Lower lobe of right lung (tissue), 2 donors: ENCODE results near the gene DUSP6. TPM values are rescaled to one million over a fixed set of nuclear protein-coding genes. Genes with fewer than 3 reads are reported as not detected.

Experiments
- ATAC-seq, 2 donors: fragments of 200-7000 bp; cut with Tn5 transposase; one replicate each; pipeline ENCODE4 v1.9.1; 2020 to 2022; ENCODE audit warnings: mild to moderate bottlenecking in 2 of 2, moderate library complexity in 2 of 2
- DNase-seq: peaks from one replicate; pipeline ENCODE4 v3.0.0-alpha.2; 2020
- H3K27ac ChIP-seq: fragments of 200-600 bp; one replicate; pipeline ENCODE4 v1.8.0; 2022
- H3K27me3 ChIP-seq: fragments of 200-600 bp; one replicate; pipeline ENCODE4 v1.8.0; 2022; ENCODE audit warnings: low read depth
- H3K36me3 ChIP-seq: fragments of 200-600 bp; one replicate; pipeline ENCODE4 v1.8.0; 2022; ENCODE audit warnings: mild to moderate bottlenecking
- H3K4me1 ChIP-seq: fragments of 200-600 bp; one replicate; pipeline ENCODE4 v1.8.0; 2022
- H3K4me3 ChIP-seq: fragments of 200-600 bp; one replicate; pipeline ENCODE4 v1.8.0; 2022; ENCODE audit warnings: mild to moderate bottlenecking
- H3K9me3 ChIP-seq: fragments of 200-600 bp; one replicate; pipeline ENCODE4 v1.8.0; 2022
- CTCF ChIP-seq: fragments of 200-600 bp; IDR thresholded peaks from one replicate; pipeline ENCODE4 v1.8.0; 2022; ENCODE audit warnings: antibody characterized with exemption, mild to moderate bottlenecking
- intact Hi-C: fragments of 100-400 bp; cut with DNase I; formaldehyde crosslinking; loops from one replicate; pipeline ENCODE4 v1.11.0; 2022
- total RNA-seq: library from RNA; stranded (reverse); fragmentation: NEBNext Ultra II Directional; extraction: Animal tissue kit (Norgen Biotek cat#: 25700); gene quantifications from one replicate; pipeline ENCODE4 v1.2.1, GENCODE V29; 2021
- donor health status: DM: no; HTN: yes; CAD: no; lungs with severe emphysema.

DUSP6 gene
- total RNA-seq, 1 donor from 2014 or later = 196 TPM

DNA sequence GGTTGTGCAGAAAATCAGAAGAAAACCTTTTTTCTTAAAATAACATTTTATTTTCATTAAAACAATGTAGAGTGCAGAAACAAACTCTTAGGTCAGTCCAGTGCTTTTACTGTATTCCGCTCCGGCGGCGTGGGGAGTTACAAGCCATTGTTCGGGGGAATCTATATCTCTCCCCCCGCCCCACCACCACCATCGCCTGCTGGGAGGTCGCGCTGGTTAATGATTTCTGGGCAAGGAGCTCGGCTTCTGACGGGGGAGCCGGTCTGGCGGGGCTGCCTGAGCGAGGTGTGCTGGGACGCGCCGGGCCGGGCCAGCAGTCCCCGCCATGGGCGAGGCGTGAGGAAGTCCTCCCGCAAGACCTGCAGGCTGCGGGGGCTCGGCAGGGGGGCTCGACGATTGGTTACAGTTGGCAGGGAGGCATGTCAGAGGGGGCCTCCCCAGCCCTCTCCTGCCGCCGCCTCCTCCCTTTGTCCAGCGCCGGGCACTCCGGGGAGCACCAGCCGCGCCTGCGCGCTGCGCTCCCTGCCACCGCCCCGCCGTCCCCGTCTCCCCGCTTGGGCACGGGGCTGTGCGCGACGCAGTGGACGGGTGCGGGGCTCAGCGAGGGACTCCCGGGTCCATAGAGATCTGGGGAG, 1.0 kb upstream of the DUSP6 start:
- ATAC-seq (peak; percentile 71 to 78), DNase-seq (peak; percentile 83)
- Histone ChIP-seq H3K27me3 (no peaks in the 10 kb centered on the region), H3K36me3 (peaks cover 24% of the 10 kb centered on the region), H3K4me3 (peak overlapping the region; percentile 89), H3K9me3 (no peaks in the 10 kb centered on the region), H3K27ac (peak overlapping the region; percentile 99), H3K4me1 (peaks cover 36% of the 10 kb centered on the region)
- no peak for TF ChIP-seq CTCF
- intact Hi-C loops = no loop called here

DNA sequence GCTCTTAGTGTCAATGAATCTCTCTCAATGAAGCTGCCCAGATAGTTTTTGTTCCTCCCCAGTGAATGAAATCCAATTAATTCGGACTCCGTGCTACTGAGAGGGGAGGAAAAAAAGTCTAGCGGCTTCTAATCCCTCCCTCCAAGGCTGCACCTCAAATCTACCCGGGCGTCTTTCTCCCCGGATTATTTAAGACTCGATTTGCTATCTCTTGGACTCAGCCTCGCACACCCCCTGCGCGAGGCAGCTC, 134 bp downstream of the DUSP6 start:
- no peaks in the 10 kb centered on the region for H3K27me3 ChIP-seq
- H3K4me1 ChIP-seq = peaks cover 37% of the 10 kb centered on the region
- H3K4me3 ChIP-seq = peak overlapping the region; percentile 89
- intact Hi-C loops = no loop called here
- H3K27ac ChIP-seq = peak overlapping the region; percentile 99
- H3K9me3 ChIP-seq = no peaks in the 10 kb centered on the region
- peaks cover 35% of the 10 kb centered on the region for H3K36me3 ChIP-seq
- DNase-seq = no peak
- TF ChIP-seq CTCF = no peak
- no peak for ATAC-seq

- intact Hi-C loops = no loop called here
- DNase-seq (peak; percentile 74), ATAC-seq (peak; percentile 1 to 3)
- Histone ChIP-seq H3K4me1 (peaks cover 37% of the 10 kb centered on the region), H3K27ac (peak overlapping the region; percentile 99), H3K4me3 (peak overlapping the region; percentile 89), H3K9me3 (no peaks in the 10 kb centered on the region), H3K36me3 (peaks cover 35% of the 10 kb centered on the region), H3K27me3 (no peaks in the 10 kb centered on the region)
- TF ChIP-seq CTCF = no peak
Observed at GRCh38 chr12:89351489-89352241, 636 bp downstream of the DUSP6 start.

DNA sequence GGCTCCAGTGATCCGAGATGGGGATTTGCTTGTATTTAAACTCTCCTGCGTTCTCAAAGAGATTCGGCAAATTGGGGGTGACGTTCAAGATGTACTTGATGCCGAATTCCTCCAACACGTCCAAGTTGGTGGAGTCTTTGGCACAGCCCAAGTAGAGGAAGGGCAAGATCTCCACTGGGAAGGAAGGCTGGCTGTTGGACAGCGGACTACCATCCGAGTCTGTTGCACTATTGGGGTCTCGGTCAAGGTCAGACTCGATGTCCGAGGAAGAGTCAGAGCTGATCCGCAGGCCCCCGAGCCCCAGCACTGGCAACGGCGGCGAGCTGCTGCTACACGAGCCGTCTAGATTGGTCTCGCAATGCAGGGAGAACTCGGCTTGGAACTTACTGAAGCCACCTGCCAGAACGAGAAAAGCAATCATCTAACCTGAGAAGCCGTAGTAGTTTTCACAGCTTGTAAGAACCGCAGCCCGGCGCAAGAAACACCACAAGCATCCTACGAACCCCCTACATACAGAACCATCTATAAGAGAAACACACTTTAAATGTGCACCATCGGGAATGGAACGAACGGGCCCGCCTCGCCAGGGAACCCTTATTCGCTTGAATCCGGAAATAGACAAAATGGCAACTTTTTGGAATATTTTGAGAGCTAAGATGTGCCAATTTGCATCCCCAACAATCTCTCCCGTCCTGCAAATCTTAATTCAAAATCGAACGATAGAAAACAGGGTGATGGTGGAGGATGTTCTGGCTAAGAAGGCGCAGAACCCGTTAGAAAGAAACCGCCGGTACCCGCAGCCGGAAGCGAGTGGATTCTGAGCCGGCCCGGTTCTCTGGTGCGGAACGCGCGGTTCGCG, 1.4 kb downstream of the DUSP6 start:
- DNase-seq = peak; percentile 62
- Histone ChIP-seq H3K27me3 (no peaks in the 10 kb centered on the region), H3K36me3 (peaks cover 35% of the 10 kb centered on the region), H3K9me3 (no peaks in the 10 kb centered on the region), H3K4me3 (peak overlapping the region; percentile 89), H3K4me1 (peaks cover 40% of the 10 kb centered on the region), H3K27ac (peak overlapping the region; percentile 99)
- ATAC-seq = no peak
- intact Hi-C loops = no loop called here
- TF ChIP-seq CTCF = no peak

DNA sequence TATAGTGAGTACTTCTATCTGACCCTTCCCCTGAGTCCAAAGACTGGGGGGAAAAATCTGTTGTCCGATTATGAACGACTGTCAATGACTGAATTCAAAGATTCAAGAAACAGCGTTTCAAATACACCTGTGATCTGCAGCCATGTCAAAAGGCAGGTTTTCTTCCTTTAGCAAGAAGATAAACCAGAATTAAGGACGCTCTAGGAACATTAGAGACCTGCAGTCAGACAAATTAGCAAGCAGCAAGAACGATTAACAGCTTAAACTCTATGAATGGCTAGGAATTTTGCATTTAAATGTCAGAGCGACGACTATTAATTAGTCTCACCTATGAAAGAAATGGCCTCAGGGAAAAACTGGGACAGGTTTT, 2.1 kb downstream of the DUSP6 start:
- ATAC-seq = no peak

More for the DNA sequence above, 2.1 kb downstream of the DUSP6 start:
- H3K27me3 ChIP-seq = no peaks in the 10 kb centered on the region
- intact Hi-C loops = no loop called here
- no peak for DNase-seq
- peaks cover 35% of the 10 kb centered on the region for H3K36me3 ChIP-seq
- peaks cover 41% of the 10 kb centered on the region for H3K4me1 ChIP-seq
- H3K27ac ChIP-seq = peak overlapping the region; percentile 99
- no peak for TF ChIP-seq CTCF
- no peaks in the 10 kb centered on the region for H3K9me3 ChIP-seq
- peak overlapping the region; percentile 89 for H3K4me3 ChIP-seq
